Measurements from ENCODE around the gene TMEM151A.

The TMEM151A gene

DNA sequence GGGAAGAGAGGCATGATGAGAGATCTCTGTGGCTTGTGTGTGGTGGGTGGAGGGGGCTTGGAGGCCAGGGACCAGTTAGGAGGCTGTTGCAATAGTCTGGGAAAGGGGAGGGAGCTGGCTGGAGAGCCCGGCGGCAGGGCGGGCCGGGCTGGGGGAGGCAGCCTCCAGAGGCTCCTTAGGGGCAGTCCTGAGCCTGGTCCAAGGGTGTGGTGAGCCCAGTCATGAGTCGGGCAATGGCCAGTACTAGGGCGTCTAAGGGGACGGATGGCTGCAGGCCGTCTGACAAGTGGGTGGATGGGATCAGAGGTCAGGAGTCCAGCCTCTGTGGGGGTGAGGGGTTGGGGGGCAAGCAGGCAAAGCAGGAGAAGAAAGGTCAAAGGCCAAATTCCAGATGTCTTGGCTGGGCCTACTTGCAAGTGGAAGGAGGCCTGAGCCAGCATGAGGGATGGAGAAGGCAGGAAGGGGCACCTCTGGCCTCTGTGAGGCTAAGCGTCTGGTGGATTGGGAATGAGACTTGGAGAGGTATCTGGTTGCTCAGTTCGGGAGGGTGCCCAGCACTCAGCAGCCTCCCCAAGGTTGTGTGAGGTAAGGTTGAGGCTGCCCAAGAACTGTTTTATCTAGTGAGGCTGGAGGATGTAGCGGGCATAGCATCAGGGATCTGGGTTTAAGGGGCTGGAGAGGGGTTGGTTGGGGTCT is 31.2 kb downstream of the TMEM151A start:
- TF ChIP-seq, protein P1, sequence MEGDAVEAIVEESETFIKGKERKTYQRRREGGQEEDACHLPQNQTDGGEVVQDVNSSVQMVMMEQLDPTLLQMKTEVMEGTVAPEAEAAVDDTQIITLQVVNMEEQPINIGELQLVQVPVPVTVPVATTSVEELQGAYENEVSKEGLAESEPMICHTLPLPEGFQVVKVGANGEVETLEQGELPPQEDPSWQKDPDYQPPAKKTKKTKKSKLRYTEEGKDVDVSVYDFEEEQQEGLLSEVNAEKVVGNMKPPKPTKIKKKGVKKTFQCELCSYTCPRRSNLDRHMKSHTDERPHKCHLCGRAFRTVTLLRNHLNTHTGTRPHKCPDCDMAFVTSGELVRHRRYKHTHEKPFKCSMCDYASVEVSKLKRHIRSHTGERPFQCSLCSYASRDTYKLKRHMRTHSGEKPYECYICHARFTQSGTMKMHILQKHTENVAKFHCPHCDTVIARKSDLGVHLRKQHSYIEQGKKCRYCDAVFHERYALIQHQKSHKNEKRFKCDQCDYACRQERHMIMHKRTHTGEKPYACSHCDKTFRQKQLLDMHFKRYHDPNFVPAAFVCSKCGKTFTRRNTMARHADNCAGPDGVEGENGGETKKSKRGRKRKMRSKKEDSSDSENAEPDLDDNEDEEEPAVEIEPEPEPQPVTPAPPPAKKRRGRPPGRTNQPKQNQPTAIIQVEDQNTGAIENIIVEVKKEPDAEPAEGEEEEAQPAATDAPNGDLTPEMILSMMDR (IDR thresholded peaks at IDR 0.05): no peak

DNA sequence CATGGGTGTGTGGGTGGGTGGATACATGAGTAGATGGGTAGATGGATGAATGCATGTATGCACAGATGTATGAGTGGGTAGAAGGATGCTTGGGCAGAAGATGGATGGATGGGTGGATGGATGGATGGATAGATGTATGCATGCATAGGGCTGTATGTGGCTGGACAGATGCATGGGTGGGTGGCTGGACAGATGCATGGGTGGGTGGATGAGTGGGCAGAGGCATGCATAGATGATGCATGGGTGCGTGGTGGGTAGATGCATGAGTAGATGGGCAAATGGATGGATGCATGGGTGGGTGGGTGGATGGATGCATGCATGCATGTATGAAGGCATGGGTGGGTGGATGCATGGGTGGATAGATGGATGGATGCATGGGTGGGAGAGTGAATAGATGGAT is 32.0 kb downstream of the TMEM151A start:
- TF ChIP-seq, protein P1 (IDR thresholded peaks at IDR 0.05): no peak

DNA sequence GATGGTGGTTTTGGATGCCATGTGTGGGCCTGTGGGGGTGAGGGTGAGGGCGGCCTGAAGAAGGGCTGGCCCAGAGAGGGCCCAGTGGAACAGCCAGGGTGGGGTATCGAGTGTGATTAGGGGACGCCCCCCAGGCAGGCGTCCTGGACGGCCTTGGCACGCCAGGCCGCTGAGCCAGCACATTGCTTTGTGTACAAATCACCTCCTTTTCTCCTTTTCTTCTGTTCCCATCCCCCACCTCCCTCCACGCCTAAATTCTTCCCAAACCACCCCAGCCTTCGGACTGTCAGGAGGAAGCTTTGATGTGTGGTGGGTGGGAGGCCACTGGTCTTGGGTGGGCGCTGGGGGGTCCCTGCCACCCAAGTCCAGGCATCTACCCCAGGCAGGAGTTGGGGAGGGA is 33.0 kb downstream of the TMEM151A start:
- TF ChIP-seq, protein P1 (IDR thresholded peaks at IDR 0.05): no peak

DNA sequence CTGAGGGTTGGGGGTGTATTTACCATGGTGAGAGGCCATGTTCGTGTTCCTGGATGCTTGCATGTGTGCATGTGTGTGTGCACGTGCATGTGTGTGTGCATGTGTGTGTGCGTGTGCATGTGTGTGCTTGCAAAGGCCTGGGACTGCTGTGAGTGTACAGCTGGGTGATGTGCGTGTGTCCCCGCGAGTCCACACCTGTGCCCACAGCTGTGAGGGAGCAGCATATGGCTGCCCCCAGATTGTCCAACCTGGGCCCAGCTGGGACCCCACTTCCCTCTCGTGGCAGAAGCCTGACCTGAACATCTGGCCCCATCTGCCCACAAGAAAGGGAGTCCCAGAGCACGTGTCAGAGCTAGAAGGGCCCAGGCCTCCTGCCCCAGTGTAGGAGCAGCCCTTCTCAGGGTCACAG is 33.6 kb downstream of the TMEM151A start:
- TF ChIP-seq, protein P1 (IDR thresholded peaks at IDR 0.05): no peak

DNA sequence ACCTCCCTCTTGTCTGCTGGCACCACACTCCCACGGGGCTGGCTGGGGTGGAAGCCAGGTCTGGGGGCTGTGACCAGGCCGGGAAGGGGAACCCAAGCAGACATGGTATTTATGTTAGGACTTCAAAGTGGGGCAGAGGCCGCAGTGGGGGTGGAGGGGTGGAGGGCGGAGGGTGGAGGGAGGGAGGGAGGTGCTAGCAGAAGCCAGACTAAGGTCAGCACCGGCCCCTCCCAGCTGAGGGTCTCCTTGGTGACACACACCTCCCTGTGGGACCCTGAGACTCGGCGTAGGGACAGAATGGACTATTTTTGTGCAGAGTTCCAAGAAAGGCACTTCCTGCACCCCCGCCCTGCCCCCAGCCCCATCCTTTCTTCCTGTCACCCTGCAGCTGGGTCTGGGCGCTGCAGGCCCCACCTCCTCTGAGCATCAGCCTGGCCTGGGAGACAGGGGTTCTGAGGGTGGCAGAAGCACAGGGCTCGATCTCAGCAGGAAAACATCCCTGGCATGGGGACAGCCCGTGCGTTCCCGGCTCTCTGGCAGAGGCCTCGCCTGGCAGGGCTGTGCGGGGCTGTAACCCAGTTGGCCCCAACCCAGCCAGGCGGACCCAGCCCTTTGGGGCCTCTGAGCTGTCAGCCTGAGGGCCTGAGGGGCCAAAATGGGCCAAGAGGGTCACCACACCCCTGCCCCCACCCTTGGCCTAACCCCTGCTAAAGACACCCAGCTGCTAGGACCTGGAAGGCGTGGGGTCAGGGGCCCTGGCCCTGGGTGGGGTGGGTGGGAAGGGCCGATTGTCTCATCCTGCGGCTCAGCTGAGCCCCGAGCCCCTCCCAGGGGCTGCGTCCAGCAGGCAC is 34.8 kb downstream of the TMEM151A start:
- TF ChIP-seq, protein P1 (IDR thresholded peaks at IDR 0.05): no peak

DNA sequence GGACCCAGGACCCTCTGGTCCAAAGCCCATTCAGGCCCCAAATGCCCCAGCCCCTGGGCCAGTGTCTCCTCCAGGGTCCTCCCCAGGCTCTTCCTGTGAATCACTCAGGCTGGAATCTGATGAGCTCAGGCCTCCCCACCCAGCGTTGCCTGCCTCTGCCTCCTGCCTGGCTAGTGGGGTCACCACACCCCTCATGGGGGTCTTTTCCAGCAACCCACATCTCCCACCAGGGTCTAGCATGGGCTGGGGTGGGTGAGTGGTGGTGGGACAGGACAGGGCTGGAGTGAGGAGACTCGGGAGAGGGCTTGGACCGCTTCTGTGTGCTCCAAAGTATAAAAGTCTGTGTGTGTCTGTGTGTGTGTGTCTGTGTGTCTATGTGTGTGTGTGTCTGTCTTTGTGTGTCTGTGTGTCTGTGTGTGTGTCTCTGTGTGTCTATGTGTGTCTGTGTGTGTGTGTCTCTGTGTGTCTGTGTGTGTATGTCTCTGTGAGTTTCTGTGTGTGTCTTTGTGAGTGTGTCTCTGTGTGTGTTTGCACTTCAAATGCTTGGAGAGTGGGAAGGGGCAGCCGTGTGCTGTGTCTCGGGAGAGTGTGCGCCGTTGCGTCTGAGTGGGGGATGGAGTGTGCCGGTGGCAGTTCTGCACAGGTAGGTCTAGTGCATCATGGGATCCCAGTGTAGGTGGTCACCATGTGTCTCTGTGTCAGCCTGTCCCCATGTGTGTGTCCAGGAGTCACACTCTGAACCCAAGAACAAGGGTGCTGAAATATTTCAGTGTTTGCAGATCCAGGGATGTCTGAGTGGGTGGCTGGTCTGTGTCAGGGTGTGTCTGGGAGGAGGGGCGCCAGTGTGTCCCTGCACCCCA is 35.7 kb downstream of the TMEM151A start:
- TF ChIP-seq, protein P1 (IDR thresholded peaks at IDR 0.05): no peak

DNA sequence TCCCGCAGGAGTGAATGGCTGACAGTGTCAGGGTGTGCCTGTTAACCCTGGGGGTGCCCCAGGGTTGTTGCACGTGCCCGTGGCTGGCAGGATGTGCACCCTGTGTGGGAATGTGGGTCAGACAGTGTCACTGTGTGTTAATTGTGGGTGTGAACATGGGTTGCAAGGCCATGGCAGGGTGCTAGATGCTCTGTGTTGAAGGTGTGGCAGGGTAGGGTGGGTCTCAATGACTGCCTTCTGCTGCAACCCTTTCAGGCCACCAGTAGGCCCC is 36.3 kb downstream of the TMEM151A start:
- TF ChIP-seq, protein P1 (IDR thresholded peaks at IDR 0.05): no peak

Measured in LNCAP (cell line).